BLaER1 (cell line): ENCODE results near the gene RALGAPA1.

Source experiments
- H3K27ac ChIP-seq: shearing (Covaris generic); formaldehyde crosslinking; 2 replicates; pipeline ENCODE4 v1.8.1; 2022
- H3K27me3 ChIP-seq: shearing (Covaris generic); formaldehyde crosslinking; 2 replicates; pipeline ENCODE4 v1.8.1; 2022
- H3K36me3 ChIP-seq: shearing (Covaris generic); formaldehyde crosslinking; 2 replicates; pipeline ENCODE4 v1.8.1; 2022
- H3K4me1 ChIP-seq: shearing (Covaris generic); formaldehyde crosslinking; 2 replicates; pipeline ENCODE4 v1.8.1; 2022
- H3K4me2 ChIP-seq: shearing (Covaris generic); formaldehyde crosslinking; 2 replicates; pipeline ENCODE4 v1.8.1; 2022
- H3K4me3 ChIP-seq: shearing (Covaris generic); formaldehyde crosslinking; 2 replicates; pipeline ENCODE4 v1.8.1; 2022
- H3K9ac ChIP-seq: shearing (Covaris generic); formaldehyde crosslinking; 2 replicates; pipeline ENCODE4 v1.8.1; 2022
- H3K9me3 ChIP-seq: shearing (Covaris generic); formaldehyde crosslinking; 2 replicates; pipeline ENCODE4 v1.8.1; 2022
- H4K20me1 ChIP-seq: shearing (Covaris generic); formaldehyde crosslinking; 2 replicates; pipeline ENCODE4 v1.8.1; 2022
- Cebpa-rat ChIP-seq: shearing (Covaris generic); IDR thresholded peaks from 2 replicates; pipeline ENCODE4 v1.8.1; 2022

Gene RALGAPA1

GRCh38 chr14:35704793-35705493 is 104.2 kb downstream of the RALGAPA1 start:
- Histone ChIP-seq H3K27me3 (no peaks in the 10 kb centered on the region), H3K27ac (no peak overlapping the region), H3K36me3 (no peaks in the 10 kb centered on the region), H4K20me1 (no peaks in the 10 kb centered on the region), H3K9me3 (no peaks in the 10 kb centered on the region), H3K4me1 (no peaks in the 10 kb centered on the region), H3K4me3 (no peak overlapping the region), H3K4me2 (no peak overlapping the region), H3K9ac (no peak overlapping the region)
- no peak for TF ChIP-seq Cebpa-rat

GRCh38 chr14:35701531-35701930 is 107.6 kb downstream of the RALGAPA1 start:
- no peaks in the 10 kb centered on the region for H3K36me3 ChIP-seq

GRCh38 chr14:35699791-35700444 is 109.2 kb downstream of the RALGAPA1 start:
- no peaks in the 10 kb centered on the region for H4K20me1 ChIP-seq
- H3K36me3 ChIP-seq = no peaks in the 10 kb centered on the region
- no peak for TF ChIP-seq Cebpa-rat
- no peak overlapping the region for H3K4me2 ChIP-seq
- H3K27ac ChIP-seq = no peak overlapping the region
- H3K9me3 ChIP-seq = no peaks in the 10 kb centered on the region
- H3K4me3 ChIP-seq = no peak overlapping the region
- H3K4me1 ChIP-seq = peaks cover 11% of the 10 kb centered on the region; the same call in 1 of the 2 replicates
- no peaks in the 10 kb centered on the region for H3K27me3 ChIP-seq
- H3K9ac ChIP-seq = no peak overlapping the region

More at GRCh38 chr14:35701531-35701930, 107.6 kb downstream of the RALGAPA1 start:
- Histone ChIP-seq H4K20me1 (no peaks in the 10 kb centered on the region), H3K27me3 (no peaks in the 10 kb centered on the region), H3K9me3 (no peaks in the 10 kb centered on the region), H3K4me1 (peaks cover 10% of the 10 kb centered on the region; the same call in 1 of the 2 replicates), H3K9ac (no peak overlapping the region), H3K4me2 (no peak overlapping the region), H3K27ac (no peak overlapping the region), H3K4me3 (no peak overlapping the region)
- no peak for TF ChIP-seq Cebpa-rat

- Histone ChIP-seq H3K27ac (no peak overlapping the region), H3K27me3 (no peaks in the 10 kb centered on the region), H3K9me3 (no peaks in the 10 kb centered on the region), H3K36me3 (no peaks in the 10 kb centered on the region), H3K4me2 (no peak overlapping the region), H3K9ac (no peak overlapping the region), H3K4me1 (peaks cover 11% of the 10 kb centered on the region; the same call in 1 of the 2 replicates), H4K20me1 (no peaks in the 10 kb centered on the region), H3K4me3 (no peak overlapping the region)
- TF ChIP-seq Cebpa-rat = no peak
Measured at GRCh38 chr14:35696575-35696974, 112.5 kb downstream of the RALGAPA1 start.

GRCh38 chr14:35696119-35696518 is 113.0 kb downstream of the RALGAPA1 start:
- Histone ChIP-seq H3K4me1 (peaks cover 11% of the 10 kb centered on the region; the same call in 1 of the 2 replicates), H3K27me3 (no peaks in the 10 kb centered on the region), H3K9me3 (no peaks in the 10 kb centered on the region), H4K20me1 (no peaks in the 10 kb centered on the region), H3K4me2 (no peak overlapping the region), H3K27ac (no peak overlapping the region), H3K4me3 (no peak overlapping the region), H3K36me3 (no peaks in the 10 kb centered on the region), H3K9ac (no peak overlapping the region)
- TF ChIP-seq Cebpa-rat = no peak

- no peaks in the 10 kb centered on the region for H3K27me3 ChIP-seq
- H3K27ac ChIP-seq = no peak overlapping the region
- H3K4me3 ChIP-seq = no peak overlapping the region
- H3K4me1 ChIP-seq = peaks cover 11% of the 10 kb centered on the region; the same call in 1 of the 2 replicates
- no peaks in the 10 kb centered on the region for H3K9me3 ChIP-seq
- H3K4me2 ChIP-seq = no peak overlapping the region
- no peak for TF ChIP-seq Cebpa-rat
- no peaks in the 10 kb centered on the region for H3K36me3 ChIP-seq
- H3K9ac ChIP-seq = no peak overlapping the region
- H4K20me1 ChIP-seq = no peaks in the 10 kb centered on the region
Measured at GRCh38 chr14:35695647-35696046, 113.4 kb downstream of the RALGAPA1 start.

- H3K4me3 ChIP-seq = no peak overlapping the region
- H3K9me3 ChIP-seq = no peaks in the 10 kb centered on the region
- no peaks in the 10 kb centered on the region for H3K36me3 ChIP-seq
- peaks cover 11% of the 10 kb centered on the region; the same call in 1 of the 2 replicates for H3K4me1 ChIP-seq
- no peaks in the 10 kb centered on the region for H3K27me3 ChIP-seq
- H3K9ac ChIP-seq = no peak overlapping the region
- H3K4me2 ChIP-seq = no peak overlapping the region
- TF ChIP-seq Cebpa-rat = no peak
- H3K27ac ChIP-seq = no peak overlapping the region
- no peaks in the 10 kb centered on the region for H4K20me1 ChIP-seq
Measured at GRCh38 chr14:35695072-35695471, 114.0 kb downstream of the RALGAPA1 start.

GRCh38 chr14:35689000-35689460 is 120.1 kb downstream of the RALGAPA1 start:
- Histone ChIP-seq H3K27ac (no peak overlapping the region), H3K9me3 (no peaks in the 10 kb centered on the region), H4K20me1 (no peaks in the 10 kb centered on the region), H3K36me3 (no peaks in the 10 kb centered on the region), H3K4me2 (no peak overlapping the region), H3K4me3 (no peak overlapping the region), H3K9ac (no peak overlapping the region), H3K4me1 (no peaks in the 10 kb centered on the region), H3K27me3 (no peaks in the 10 kb centered on the region)
- no peak for TF ChIP-seq Cebpa-rat

- no peaks in the 10 kb centered on the region for H4K20me1 ChIP-seq
- no peak overlapping the region for H3K9ac ChIP-seq
- H3K4me3 ChIP-seq = no peak overlapping the region
- H3K36me3 ChIP-seq = no peaks in the 10 kb centered on the region
- no peak for TF ChIP-seq Cebpa-rat
- no peak overlapping the region for H3K4me2 ChIP-seq
- no peak overlapping the region for H3K27ac ChIP-seq
- H3K27me3 ChIP-seq = no peaks in the 10 kb centered on the region
- no peaks in the 10 kb centered on the region for H3K9me3 ChIP-seq
- no peaks in the 10 kb centered on the region for H3K4me1 ChIP-seq
Measured at GRCh38 chr14:35688126-35688826, 120.8 kb downstream of the RALGAPA1 start.
